ENCODE measurements around the gene CRPPA. TPM values are rescaled to one million over a fixed set of nuclear protein-coding genes. Genes with fewer than 3 reads are reported as not detected.
"Not testable (repeated sequence)": the region's sequence is repeated elsewhere in the genome, so short reads cannot be mapped to it uniquely, and the experiment has no call there.

The CRPPA gene
- total and polyA plus RNA-seq, 8 donors, result 0.28 to 11.0 (median 0.82) TPM

GRCh38 chr7:16395121-16395520 lies 26.2 kb downstream of the CRPPA start:
- 90 to 96% (median 92%) methylated on average over 1 of the region's 1 CpG for WGBS, 5 donors
- no peak for TF ChIP-seq EP300 (IDR thresholded peaks at IDR 0.05)
- no peak for TF ChIP-seq POLR2AphosphoS5 (IDR thresholded peaks at IDR 0.05)
- no peak for TF ChIP-seq POLR2A (IDR thresholded peaks at IDR 0.05)
- TF ChIP-seq, protein P1, sequence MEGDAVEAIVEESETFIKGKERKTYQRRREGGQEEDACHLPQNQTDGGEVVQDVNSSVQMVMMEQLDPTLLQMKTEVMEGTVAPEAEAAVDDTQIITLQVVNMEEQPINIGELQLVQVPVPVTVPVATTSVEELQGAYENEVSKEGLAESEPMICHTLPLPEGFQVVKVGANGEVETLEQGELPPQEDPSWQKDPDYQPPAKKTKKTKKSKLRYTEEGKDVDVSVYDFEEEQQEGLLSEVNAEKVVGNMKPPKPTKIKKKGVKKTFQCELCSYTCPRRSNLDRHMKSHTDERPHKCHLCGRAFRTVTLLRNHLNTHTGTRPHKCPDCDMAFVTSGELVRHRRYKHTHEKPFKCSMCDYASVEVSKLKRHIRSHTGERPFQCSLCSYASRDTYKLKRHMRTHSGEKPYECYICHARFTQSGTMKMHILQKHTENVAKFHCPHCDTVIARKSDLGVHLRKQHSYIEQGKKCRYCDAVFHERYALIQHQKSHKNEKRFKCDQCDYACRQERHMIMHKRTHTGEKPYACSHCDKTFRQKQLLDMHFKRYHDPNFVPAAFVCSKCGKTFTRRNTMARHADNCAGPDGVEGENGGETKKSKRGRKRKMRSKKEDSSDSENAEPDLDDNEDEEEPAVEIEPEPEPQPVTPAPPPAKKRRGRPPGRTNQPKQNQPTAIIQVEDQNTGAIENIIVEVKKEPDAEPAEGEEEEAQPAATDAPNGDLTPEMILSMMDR (IDR thresholded peaks at IDR 0.05), result no peak
- Histone ChIP-seq H3K27ac (no peak overlapping the region), H3K9me3 (peaks cover 0 to 5% (median 0%) of the 10 kb centered on the region in 4 donors), H3K4me3 (no peak overlapping the region), H3K4me1 (no peaks in the 10 kb centered on the region), H3K36me3 (no peaks in the 10 kb centered on the region), H3K27me3 (no peaks in the 10 kb centered on the region)
- intact Hi-C loops (cut with DNase I; ENCODE audit: low total_unique reads), result no loop called here
- DNase-seq, result no peak

DNA sequence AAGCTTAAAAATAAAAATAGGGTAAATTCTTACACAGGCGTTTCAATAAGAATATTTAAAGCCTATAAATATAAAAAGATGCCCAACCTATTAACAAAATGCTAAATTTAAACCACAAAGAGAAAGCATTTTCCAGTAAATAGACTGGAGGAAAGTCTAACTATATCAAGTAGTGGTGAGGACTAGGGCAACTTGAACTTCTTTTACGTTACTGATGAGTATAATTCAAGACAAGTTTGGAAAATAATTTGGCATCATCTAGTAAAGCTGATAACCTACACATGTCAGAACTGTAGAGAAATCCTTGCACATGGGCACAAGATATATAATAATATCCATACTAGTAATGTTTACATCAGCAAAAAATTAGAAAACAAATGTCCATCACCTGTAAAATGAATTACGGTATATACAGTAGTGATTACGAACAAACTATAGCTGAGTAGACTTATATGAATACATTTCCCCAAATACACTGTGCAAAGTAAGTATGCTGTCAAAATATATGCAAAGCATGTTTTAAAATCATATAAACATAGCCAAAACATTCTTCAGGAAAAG lies 27.4 kb downstream of the CRPPA start:
- Histone ChIP-seq H3K36me3 (no peaks in the 10 kb centered on the region), H3K4me3 (no peak overlapping the region), H3K4me1 (no peaks in the 10 kb centered on the region), H3K27me3 (no peaks in the 10 kb centered on the region), H3K27ac (no peak overlapping the region), H3K9me3 (peaks cover 0 to 5% (median under 1%) of the 10 kb centered on the region in 4 donors)
- intact Hi-C loops (cut with DNase I; ENCODE audit: low total_unique reads), result no loop called here
- DNase-seq, result no peak
- WGBS, 5 donors, result 94 to 97% (median 96%) methylated on average over 4 of the region's 4 CpGs
- no peak for TF ChIP-seq EP300 (IDR thresholded peaks at IDR 0.05)
- TF ChIP-seq POLR2AphosphoS5 (IDR thresholded peaks at IDR 0.05), result no peak
- TF ChIP-seq, protein P1 (IDR thresholded peaks at IDR 0.05), result no peak
- TF ChIP-seq POLR2A (IDR thresholded peaks at IDR 0.05), result no peak

- H3K27ac ChIP-seq, result no peak overlapping the region
- H3K4me1 ChIP-seq, result no peaks in the 10 kb centered on the region
- H3K27me3 ChIP-seq, result no peaks in the 10 kb centered on the region
- intact Hi-C loops (cut with DNase I; ENCODE audit: low total_unique reads), result no loop called here
- TF ChIP-seq, protein P1 (IDR thresholded peaks at IDR 0.05), result no peak
- no peak for TF ChIP-seq EP300 (IDR thresholded peaks at IDR 0.05)
- TF ChIP-seq POLR2AphosphoS5 (IDR thresholded peaks at IDR 0.05), result no peak
- no peak for TF ChIP-seq POLR2A (IDR thresholded peaks at IDR 0.05)
- WGBS, 5 donors, result 91 to 98% (median 92%) methylated on average over 2 of the region's 2 CpGs
- H3K4me3 ChIP-seq, result no peak overlapping the region
- DNase-seq, result no peak
- H3K9me3 ChIP-seq, result peaks cover 0 to 7% (median 3%) of the 10 kb centered on the region in 4 donors
- H3K36me3 ChIP-seq, result no peaks in the 10 kb centered on the region
Measured at GRCh38 chr7:16392990-16393523, 28.3 kb downstream of the CRPPA start.

DNA sequence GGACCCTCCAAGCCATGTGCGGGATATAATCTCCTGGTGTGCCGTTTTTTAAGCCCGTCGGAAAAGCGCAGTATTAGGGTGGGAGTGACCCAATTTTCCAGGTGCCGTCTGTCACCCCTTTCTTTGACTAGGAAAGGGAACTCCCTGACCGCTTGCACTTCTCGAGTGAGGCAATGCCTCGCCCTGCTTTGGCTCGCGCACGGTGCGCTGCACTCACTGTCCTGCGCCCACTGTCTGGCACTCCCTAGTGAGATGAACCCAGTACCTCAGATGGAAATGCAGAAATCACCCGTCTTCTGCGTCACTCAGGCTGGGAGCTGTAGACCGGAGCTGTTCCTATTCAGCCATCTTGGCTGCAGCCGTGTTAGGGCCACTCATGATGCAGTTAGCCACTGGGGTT lies 37.6 kb downstream of the CRPPA start:
- H3K27ac ChIP-seq; intact Hi-C loops (cut with DNase I; ENCODE audit: low total_unique reads): not testable (repeated sequence)

GRCh38 chr7:16383103-16383502 lies 38.2 kb downstream of the CRPPA start:
- H3K27me3 ChIP-seq; H3K4me3 ChIP-seq; H3K4me1 ChIP-seq; H3K36me3 ChIP-seq; H3K27ac ChIP-seq; DNase-seq; intact Hi-C loops (cut with DNase I; ENCODE audit: low total_unique reads): not testable (repeated sequence)
- peaks cover 0 to 15% (median 7%) of the 10 kb centered on the region in 4 donors for H3K9me3 ChIP-seq
- 91 to 100% (median 98%) methylated on average over 2 to 7 of the region's 7 CpGs for WGBS, 5 donors

More for the DNA sequence above, 37.6 kb downstream of the CRPPA start:
- peaks cover 0 to 19% (median 8%) of the 10 kb centered on the region in 4 donors for H3K9me3 ChIP-seq
- DNase-seq, H3K4me3 ChIP-seq, H3K36me3 ChIP-seq, H3K4me1 ChIP-seq, H3K27me3 ChIP-seq: not testable (repeated sequence)
- WGBS, 5 donors, result 97 to 98% (median 98%) methylated on average over 16 to 18 of the region's 18 CpGs

Small RNAs within 50 kb of the gene (small RNA-seq; reads per million reads assigned to genes)
- 0 reads per million in 4 donors for gene AC005014.3

Other genes starting within 250 kb of the CRPPA start
- 10 to 100 TPM in 2 of 5 donors, 1 to 10 TPM in 1, under 1 TPM in 1, not detected in 1; 0.89 to 18.7 (median 13.6) TPM for gene SOSTDC1, start 44.2 kb upstream of the CRPPA start, total RNA-seq
- gene SOSTDC1, start 44.2 kb upstream of the CRPPA start, polyA plus RNA-seq, result 10 to 100 TPM in 1 of 3 donors, 1 to 10 TPM in 1, under 1 TPM in 1; 0.90 to 21.2 (median 5.9) TPM
- gene LRRC72, start 105.3 kb upstream of the CRPPA start, total RNA-seq, result not detected
- not detected for gene LRRC72, start 105.3 kb upstream of the CRPPA start, polyA plus RNA-seq
- gene ANKMY2, start 224.2 kb upstream of the CRPPA start, total RNA-seq, result 10 to 100 TPM in 4 of 5 donors, 1 to 10 TPM in 1; 2.6 to 39.8 (median 33.3) TPM
- 10 to 100 TPM; 11.5 to 27.2 (median 13.7) TPM for gene ANKMY2, start 224.2 kb upstream of the CRPPA start, polyA plus RNA-seq
- 100 to 1,000 TPM in 1 of 5 donors, 10 to 100 TPM in 4; 25.5 to 110 (median 84.2) TPM for gene BZW2, start 224.6 kb upstream of the CRPPA start, total RNA-seq
- 10 to 100 TPM; 53.0 to 76.7 (median 57.8) TPM for gene BZW2, start 224.6 kb upstream of the CRPPA start, polyA plus RNA-seq